WTC11 (cell line): ENCODE data around the gene NFS1. TPM values are rescaled to one million over a fixed set of nuclear protein-coding genes. Genes with fewer than 3 reads are reported as not detected.
"Not testable (repeated sequence)": the region's sequence is repeated elsewhere in the genome, so short reads cannot be mapped to it uniquely, and the experiment has no call there.

Experiments
- ATAC-seq: fragments of 200-7000 bp; cut with Tn5 transposase; 2 replicates; pipeline ENCODE4 v1.10.0; 2021; ENCODE audit warnings: mild to moderate bottlenecking, moderate library complexity
- CTCF ChIA-PET: fragments of 300-600 bp; sonication (Branson Sonifier 250); formaldehyde crosslinking; loops from one replicate; lab custom pipeline; 2021; ENCODE audit warnings: antibody characterized with exemption; lab: Charles Lee
- POLR2A ChIA-PET: fragments of 350-600 bp; sonication (Branson Sonifier 250); formaldehyde crosslinking; loops from one replicate; lab custom pipeline; 2021; ENCODE audit warnings: antibody characterized with exemption; lab: Charles Lee
- DNase-seq: peaks from one replicate; pipeline ENCODE4 v3.0.0; 2021; ENCODE audit warnings: low spot score
- H3K27ac Mint-ChIP-seq: 2 replicates; pipeline ENCODE4 v1.8.0; 2021; ENCODE audit warnings: mixed read lengths
- H3K27me3 Mint-ChIP-seq: 2 replicates; pipeline ENCODE4 v1.8.0; 2021; ENCODE audit warnings: low read depth, mild to moderate bottlenecking, moderate library complexity, mixed read lengths
- H3K36me3 Mint-ChIP-seq: 2 replicates; pipeline ENCODE4 v1.8.0; 2021; ENCODE audit warnings: mixed read lengths
- H3K4me1 Mint-ChIP-seq: 2 replicates; pipeline ENCODE4 v1.8.0; 2022; ENCODE audit warnings: mixed read lengths
- H3K4me3 Mint-ChIP-seq: 2 replicates; pipeline ENCODE4 v1.8.0; 2021; ENCODE audit warnings: mild to moderate bottlenecking, moderate library complexity, mixed read lengths
- H3K9me3 Mint-ChIP-seq: 2 replicates; pipeline ENCODE4 v1.8.0; 2021; ENCODE audit warnings: mixed read lengths
- E2F4 ChIP-seq: sonication (generic); formaldehyde crosslinking; IDR thresholded peaks from 2 replicates; pipeline ENCODE4 v1.8.1; 2022; ENCODE audit warnings: low read depth, mild to moderate bottlenecking, moderate library complexity, missing genetic modification reagents, borderline replicate concordance
- IRF2 ChIP-seq: sonication (generic); formaldehyde crosslinking; IDR thresholded peaks from 2 replicates; pipeline ENCODE4 v1.8.0; 2022; ENCODE audit warnings: low read depth, missing genetic modification reagents, borderline replicate concordance
- MXD4 ChIP-seq: fragments of 250-450 bp; sonication (Bioruptor Pico); IDR thresholded peaks from 2 replicates; pipeline ENCODE4 v1.8.0; 2021; ENCODE audit warnings: mild to moderate bottlenecking, moderate library complexity, borderline replicate concordance
- NFYB ChIP-seq: sonication (generic); formaldehyde crosslinking; conservative IDR thresholded peaks from 2 replicates; pipeline ENCODE4 v1.8.0; 2022; ENCODE audit warnings: low read depth, missing genetic modification reagents
- NR2C2 ChIP-seq: sonication (generic); formaldehyde crosslinking; IDR thresholded peaks from 2 replicates; pipeline ENCODE4 v1.8.0; 2022; ENCODE audit warnings: mild to moderate bottlenecking, missing genetic modification reagents
- NR3C1 ChIP-seq: sonication (generic); formaldehyde crosslinking; conservative IDR thresholded peaks from 2 replicates; pipeline ENCODE4 v1.8.1; 2023; ENCODE audit warnings: low read depth, mild to moderate bottlenecking, missing genetic modification reagents
- OVOL2 ChIP-seq: fragments of 250-450 bp; sonication (Bioruptor Pico); IDR thresholded peaks from 2 replicates; pipeline ENCODE4 v1.9.0; 2021; ENCODE audit warnings: mild to moderate bottlenecking, borderline replicate concordance
- PREB ChIP-seq: sonication (generic); formaldehyde crosslinking; IDR thresholded peaks from 2 replicates; pipeline ENCODE4 v1.8.1; 2022; ENCODE audit warnings: mild to moderate bottlenecking, missing genetic modification reagents, moderate library complexity, borderline replicate concordance
- PRRX2 ChIP-seq: fragments of 250-450 bp; sonication (Bioruptor Pico); IDR thresholded peaks from 2 replicates; pipeline ENCODE4 v1.8.0; 2021; ENCODE audit warnings: mild to moderate bottlenecking
- SMAD3 ChIP-seq: sonication (generic); formaldehyde crosslinking; IDR thresholded peaks from 2 replicates; pipeline ENCODE4 v1.8.0; 2022; ENCODE audit warnings: missing genetic modification reagents, mild to moderate bottlenecking, borderline replicate concordance
- SP1 ChIP-seq: sonication (generic); formaldehyde crosslinking; conservative IDR thresholded peaks from 2 replicates; pipeline ENCODE4 v1.8.1; 2022; ENCODE audit warnings: missing genetic modification reagents
- TCF7 ChIP-seq: sonication (generic); formaldehyde crosslinking; IDR thresholded peaks from 2 replicates; pipeline ENCODE4 v1.8.0; 2022; ENCODE audit warnings: mild to moderate bottlenecking, low read depth, missing genetic modification reagents, moderate library complexity
- ZBTB43 ChIP-seq: sonication (generic); formaldehyde crosslinking; IDR thresholded peaks from 2 replicates; pipeline ENCODE4 v1.8.1; 2023; ENCODE audit warnings: mild to moderate bottlenecking, missing genetic modification reagents
- ZNF121 ChIP-seq: sonication (generic); formaldehyde crosslinking; IDR thresholded peaks from 2 replicates; pipeline ENCODE4 v1.8.0; 2023; ENCODE audit warnings: missing genetic modification reagents
- ZNF232 ChIP-seq: sonication (generic); formaldehyde crosslinking; IDR thresholded peaks from 2 replicates; pipeline ENCODE4 v1.8.0; 2022; ENCODE audit warnings: mild to moderate bottlenecking, missing genetic modification reagents
- ZNF396 ChIP-seq: fragments of 250-450 bp; sonication (Bioruptor Pico); IDR thresholded peaks from 2 replicates; pipeline ENCODE4 v1.8.0; 2021; ENCODE audit warnings: mild to moderate bottlenecking, moderate library complexity, borderline replicate concordance
- ZSCAN18 ChIP-seq: fragments of 250-450 bp; sonication (Bioruptor Pico); IDR thresholded peaks from 2 replicates; pipeline ENCODE4 v2.1.2; 2022; ENCODE audit warnings: mild to moderate bottlenecking, moderate library complexity
- total RNA-seq: library from RNA; stranded (reverse); gene quantifications from 3 replicates; pipeline ENCODE4 v1.2.3, GENCODE V29; 2021

NFS1 gene
- total RNA-seq, 1 experiment from 2014 or later, result 36.1 TPM

- TF ChIP-seq ZSCAN18 (CRISPR knock-in tag), result no peak
- TF ChIP-seq IRF2 (CRISPR knock-in tag), result no peak
- TF ChIP-seq NFYB (CRISPR knock-in tag), result no peak
- TF ChIP-seq ZNF232 (CRISPR knock-in tag), result peak; percentile 78; the same call in 1 of the 2 replicates
- peak; percentile 63 for TF ChIP-seq SP1
- TF ChIP-seq SMAD3 (CRISPR knock-in tag), result peak; percentile 81
- no peak for TF ChIP-seq E2F4
- peak; percentile 64; the same call in 1 of the 2 replicates for TF ChIP-seq ZBTB43 (CRISPR knock-in tag)
- TF ChIP-seq TCF7 (CRISPR knock-in tag), result no peak
- no peak for TF ChIP-seq PRRX2 (CRISPR knock-in tag)
- TF ChIP-seq MXD4 (CRISPR knock-in tag), result no peak
- TF ChIP-seq PREB (CRISPR knock-in tag), result peak; percentile 74; the same call in 1 of the 2 replicates
- no peak for TF ChIP-seq ZNF396
- TF ChIP-seq OVOL2 (CRISPR knock-in tag), result no peak
- TF ChIP-seq NR2C2 (CRISPR knock-in tag), result peak; percentile 99
- peak; percentile 82; the same call in 1 of the 2 replicates for TF ChIP-seq NR3C1 (CRISPR knock-in tag)
These were observed at the start of gene NFS1, which contains the start of gene ROMO1 (continued) for GRCh38 chr20:35699127-35699956.

- not testable (repeated sequence) for H3K9me3 Mint-ChIP-seq, DNase-seq, H3K4me3 Mint-ChIP-seq, ATAC-seq, H3K27me3 Mint-ChIP-seq, H3K27ac Mint-ChIP-seq
- POLR2A ChIA-PET, result interaction anchor here (0.6 to 1.6 kb wide), 5 partner anchors 9 to 140 kb away, joined by 3 to 8 read pairs (median 3); partner anchors contain the start of gene PHF20
- CTCF ChIA-PET, result interaction anchor here (0.6 to 2.9 kb wide), 3 partner anchors 79 to 299 kb away, joined by 3 to 20 read pairs (median 6); partner anchors contain the start of gene SCAND1
- TF ChIP-seq ZNF121, result peak; percentile 72
- H3K4me1 Mint-ChIP-seq, result peaks cover 21% of the 10 kb centered on the region
- peaks cover 21% of the 10 kb centered on the region for H3K36me3 Mint-ChIP-seq
These were observed 45.3 kb upstream of the NFS1 start for GRCh38 chr20:35744492-35744841.
